HG03565 (cell line): ENCODE results near the gene USP7.

Experiments used
- ATAC-seq: cut with Tn5 transposase; IDR thresholded peaks from one replicate; pipeline ENCODE4 v1.9.1; 2021; ENCODE audit warnings: mild to moderate bottlenecking, moderate library complexity; ENCODE audit not compliant: unreplicated experiment

Gene USP7

DNA sequence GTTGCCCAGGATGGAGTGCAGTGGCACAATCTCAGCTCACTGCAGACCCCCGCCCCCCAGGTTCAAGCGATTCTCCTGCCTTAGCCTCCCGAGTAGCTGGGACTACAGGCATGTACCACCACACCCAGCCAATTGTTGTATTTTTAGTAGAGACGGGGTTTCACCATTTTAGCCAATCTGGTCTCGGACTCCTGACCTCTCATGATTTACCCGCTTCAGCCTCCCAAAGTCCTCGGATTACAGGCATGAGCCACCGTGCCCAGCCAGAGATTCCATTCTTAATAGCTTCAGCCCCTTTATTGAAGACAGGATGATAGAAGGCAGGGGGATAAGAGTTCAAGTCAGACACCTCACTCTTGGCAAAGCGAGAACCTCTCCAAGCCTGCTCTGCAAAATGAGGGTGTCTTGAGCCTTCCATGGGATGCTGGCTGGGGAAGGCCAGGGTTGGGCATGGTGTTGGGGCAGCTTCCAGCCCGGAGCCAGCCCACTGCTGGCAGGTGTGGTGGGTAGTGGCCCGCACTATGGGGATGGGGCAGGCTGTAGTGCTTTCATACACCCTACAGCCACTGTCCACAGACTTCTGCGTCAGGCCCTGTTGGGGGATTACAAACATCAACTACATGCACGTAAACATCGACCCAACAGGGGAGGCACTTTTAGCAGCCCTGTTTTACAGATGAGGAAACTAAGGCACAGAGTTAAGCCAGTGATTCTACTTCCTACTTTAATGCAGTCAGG, 98.4 kb downstream of the USP7 start:
- ATAC-seq: no peak

DNA sequence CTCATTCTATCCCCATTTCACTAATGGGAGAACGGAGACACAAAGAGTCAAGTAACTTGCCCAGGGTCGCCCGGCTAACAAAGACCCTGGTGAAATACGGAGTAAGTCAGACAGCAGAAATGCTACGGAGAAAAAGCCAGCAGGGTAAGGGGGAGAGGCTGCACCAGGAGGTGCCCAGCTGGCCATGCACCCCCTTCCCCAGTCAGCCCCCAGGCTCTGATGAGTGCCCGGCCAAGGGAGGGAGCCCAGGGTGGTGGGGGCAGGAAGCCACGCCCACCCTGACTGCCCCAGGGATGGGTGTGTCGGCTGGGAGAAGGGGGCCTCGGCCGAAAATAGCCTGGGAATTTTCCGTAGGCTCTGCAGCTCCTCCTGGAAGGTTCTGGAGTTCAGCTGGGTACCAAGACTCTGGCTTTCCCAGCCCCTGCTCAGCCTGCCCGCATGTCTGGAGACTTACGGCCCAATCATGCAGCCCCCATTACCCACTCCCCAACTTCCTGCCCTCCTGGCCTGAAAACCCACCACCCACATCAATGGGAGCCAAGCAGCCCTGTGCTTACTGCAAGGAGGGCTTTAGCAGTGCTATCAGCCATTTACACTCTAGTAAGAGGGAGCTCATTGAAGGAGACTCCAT, 99.1 kb downstream of the USP7 start:
- ATAC-seq: no peak

DNA sequence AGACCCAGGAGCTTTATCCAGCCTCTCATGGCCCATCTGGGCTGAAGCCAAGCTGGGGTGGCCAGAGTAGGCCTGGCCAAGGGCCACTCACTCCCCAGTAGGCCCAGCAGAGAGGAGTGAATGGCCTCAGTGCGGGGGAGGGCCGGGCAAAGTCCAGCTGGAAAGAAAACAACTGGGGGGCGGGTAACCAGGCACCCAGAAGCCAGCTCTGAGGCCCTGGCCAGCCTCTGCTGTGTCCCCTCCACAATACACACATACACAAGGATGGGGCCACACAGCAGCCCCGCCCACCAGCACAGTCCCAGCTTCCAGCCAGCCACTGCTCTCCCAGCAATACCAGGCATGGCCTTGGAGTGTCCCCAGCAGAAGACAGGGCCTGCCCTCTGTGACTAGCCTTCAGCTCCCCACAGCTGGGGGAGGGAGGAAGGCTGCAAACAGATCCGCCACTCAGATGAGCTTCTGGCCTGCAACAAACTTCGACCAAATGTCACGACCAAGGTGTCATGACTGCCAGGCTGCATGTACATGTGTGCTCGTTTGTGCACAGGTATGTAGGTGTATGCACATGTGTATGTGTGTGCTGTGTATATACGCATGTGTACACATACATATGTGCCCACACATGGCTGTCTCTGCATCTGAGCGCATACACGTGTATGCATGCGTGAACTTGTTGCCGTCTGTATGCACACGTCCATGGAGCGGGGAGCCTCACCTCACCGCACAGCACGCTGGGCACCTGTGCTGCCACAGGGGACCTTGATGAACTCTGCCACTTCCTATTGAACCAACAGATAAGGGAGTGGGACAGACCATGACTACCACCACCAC, 99.9 kb downstream of the USP7 start:
- no peak for ATAC-seq

DNA sequence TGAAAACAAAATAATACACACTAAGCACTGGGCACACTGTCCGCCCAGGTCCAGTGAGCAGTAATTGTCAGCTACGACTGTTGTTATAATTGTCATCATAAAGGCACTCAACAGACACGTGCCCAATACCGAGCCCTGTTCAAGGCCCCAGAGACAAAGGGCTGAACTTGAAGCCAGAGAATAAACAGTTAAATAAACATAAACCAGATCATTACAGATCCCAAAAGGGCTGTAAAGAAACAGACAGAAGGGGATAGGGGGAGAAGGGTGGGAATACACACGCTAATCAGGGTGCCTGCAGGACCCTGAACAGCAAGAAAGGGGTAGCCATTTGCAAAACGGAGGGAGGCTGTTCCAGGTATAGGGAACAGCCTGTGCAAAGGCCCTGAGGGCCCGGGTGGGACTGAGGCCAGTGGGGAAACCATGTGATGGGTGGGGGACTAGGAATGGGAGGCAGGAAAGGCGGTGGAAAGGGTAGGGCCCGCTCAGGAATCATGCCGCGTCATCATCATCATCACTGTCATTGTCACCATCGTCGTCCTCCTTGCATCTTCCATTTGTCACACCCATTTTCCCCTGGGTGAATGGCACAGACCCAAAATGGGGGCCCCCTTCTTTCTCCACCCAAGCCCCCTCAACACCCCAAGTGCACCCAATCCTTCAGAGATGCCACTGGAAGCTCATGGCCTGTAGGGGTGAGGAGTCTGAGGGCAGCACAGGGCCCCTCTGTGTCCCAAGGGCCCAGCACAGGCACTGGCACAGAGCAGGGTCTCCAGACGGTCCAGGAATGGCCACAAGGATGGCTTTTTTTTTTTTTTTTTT, 101.2 kb downstream of the USP7 start:
- no peak for ATAC-seq

DNA sequence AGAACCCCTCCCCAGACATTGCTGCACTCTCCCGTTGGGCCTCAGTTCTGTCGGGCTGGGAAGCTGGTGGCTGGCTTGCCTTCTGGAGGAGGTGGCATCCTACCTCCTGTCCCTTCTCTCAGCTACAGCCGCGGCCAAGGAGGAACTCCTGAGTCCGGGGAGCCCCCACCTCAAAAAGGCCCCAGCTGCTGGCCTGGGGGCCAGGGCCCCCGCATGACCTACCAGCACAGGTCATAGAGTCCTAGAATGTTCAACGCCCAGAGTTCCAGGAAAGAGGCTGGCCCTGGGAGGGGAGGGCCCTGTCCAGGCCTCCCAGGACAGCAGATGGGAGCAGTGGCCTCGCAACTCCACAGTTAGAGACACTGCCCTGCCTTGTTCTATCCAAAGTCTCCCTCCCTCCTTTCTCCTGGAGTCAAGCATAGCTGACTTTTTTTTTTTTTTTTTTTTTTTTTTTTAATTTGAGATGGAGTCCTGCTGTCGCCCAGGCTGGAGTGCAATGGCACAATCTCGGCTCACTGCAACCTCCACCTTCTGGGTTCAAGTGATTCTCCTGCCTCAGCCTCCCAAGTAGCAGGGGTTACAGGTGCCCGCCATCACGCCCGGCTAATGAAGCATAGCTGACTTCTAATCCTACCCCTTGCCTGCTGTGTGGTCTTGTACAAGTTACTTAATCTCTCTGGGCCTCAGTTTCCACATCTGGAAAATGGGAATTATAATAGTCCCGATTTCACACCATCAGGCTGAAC, 102.0 kb downstream of the USP7 start:
- ATAC-seq: no peak

DNA sequence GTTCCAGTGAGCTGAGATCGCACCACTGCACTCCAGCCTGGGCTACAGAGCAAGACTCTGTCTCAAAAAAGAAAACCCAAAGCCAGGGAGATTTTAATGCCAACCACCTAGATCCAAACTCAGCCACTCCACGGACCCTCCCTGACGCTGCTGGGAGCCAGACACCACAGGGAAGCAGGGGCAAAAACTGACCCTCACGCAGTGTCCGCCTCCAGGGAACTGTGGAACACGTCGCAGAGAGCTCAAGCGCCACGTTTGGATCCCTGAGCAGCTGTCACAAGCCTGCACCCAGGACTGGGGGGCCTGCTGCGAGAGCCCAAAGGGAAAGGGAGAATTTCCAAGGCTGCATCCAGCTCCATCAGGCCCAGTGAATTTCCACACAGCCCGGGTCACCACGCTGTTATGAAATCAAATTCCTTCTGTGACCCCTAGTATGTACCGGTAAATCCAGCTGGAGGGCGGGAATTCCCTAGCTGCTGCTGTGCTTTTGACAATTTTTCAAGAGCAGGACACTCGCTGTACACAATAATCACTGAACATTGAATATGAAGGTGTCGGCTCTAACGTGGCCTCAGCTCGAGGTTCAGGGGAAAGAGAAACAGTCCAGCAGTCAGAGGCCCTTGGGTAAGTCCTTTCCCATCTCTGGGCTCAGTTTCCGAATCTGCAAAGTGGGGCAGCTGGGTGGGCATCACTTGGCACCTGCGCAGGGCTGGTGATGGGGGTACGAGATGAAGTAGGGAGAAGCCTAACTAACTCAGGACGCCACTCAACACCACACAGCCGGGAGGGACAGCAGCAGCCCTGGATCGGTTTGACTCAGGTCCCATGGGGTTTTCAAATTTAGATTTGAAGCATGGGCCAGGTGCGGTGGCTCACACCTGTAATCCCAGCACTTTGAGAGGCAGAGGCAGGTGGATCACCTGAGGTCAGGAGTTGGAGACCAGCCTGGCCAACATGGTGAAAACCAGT, 103.5 kb downstream of the USP7 start:
- no peak for ATAC-seq

DNA sequence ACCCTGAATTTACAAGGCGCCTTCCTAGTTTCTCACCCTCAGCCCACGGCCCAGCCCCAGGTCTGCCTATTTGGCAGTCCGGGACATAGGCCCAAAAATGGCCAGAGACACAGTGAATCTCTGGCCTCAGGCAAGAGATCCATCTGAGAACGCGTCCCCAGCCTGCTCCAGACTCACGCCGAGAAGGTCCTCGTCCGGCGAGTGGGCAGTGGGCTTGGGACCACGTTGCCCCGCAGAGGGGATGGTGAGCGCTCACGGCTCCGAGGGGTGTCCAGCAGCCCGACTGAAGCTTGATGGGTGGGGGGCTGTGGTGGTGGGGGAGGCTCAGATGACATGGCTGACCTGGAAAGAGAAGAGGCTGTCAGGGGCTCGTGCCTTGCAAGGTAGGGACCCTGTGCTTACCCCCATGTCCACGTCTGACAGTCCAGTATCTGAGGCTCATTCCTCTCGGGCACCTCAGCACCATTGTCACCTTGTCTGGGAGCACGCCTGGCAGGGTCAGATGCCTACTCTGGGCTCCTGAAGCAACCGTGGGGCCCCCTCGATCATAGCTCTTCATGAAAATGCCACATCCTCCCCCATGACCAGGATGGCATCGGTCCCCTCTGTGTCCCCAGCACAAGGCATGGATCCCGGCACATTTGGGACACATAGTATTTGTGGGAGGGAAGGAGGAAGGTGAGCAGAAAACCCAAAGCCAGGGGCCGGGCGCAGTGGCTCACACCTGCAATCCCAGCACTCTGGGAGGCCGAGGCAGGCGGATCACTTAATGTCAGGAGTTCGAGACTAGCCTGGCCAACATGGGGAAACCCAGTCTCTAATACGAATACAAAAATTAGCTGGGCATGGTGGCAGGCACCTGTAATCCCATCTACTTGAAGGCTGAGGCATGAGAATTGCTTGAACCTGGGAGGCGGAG, 104.5 kb downstream of the USP7 start:
- ATAC-seq: no peak

DNA sequence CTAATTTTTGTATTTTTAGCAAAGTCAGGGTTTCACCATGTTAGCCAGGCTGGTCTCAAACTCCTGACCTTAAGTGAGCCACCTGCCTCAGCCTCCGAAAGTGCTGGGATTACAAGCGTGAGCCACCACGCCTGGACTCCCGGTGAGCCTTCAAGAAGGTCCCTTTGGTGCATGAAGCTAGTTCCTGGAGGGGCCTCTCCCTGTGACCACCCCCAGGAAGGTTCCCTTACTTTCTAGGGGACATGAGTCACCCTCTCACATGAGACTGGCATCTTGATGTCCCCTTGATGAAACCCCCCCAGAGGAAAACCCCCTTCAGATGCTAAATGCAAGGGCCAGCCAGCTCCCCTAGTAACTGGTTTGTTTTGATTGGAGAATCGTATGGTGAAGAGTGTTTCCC, 107.7 kb downstream of the USP7 start:
- ATAC-seq: no peak

DNA sequence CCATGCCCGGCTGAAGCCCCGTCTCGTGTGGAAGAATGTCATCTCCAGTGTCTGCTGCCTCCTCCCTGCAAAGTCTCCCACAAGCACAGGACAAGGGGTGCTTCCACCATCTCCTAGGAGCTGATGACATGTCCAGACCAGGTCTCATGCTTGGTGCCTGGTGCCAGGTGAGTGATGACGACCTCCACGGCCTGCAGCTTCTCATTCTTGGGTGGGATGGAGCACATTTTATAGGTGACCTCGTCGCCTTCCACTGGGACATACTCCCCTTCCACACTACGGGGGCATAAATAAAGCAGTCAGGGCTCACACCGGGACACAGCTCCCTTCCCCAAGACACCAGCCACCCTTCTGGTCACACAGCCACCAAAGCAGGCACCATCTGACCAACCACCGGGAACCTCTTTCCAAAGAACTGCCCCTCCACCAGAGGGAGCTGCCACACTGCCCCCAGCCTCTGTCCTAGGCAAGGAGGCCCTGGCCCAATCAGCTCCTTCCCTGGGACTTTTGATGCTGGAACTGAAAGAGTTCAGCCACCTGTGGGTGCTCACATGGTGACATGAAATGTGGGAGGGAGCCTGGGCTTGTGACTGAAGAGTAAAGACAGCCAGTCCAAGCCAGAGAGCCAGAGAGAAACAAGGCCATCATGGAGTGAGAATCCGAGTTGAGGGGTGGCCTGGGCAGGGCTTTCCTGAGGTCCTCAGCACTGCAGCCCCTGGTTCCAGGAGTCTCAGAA, 108.5 kb downstream of the USP7 start:
- ATAC-seq: no peak

DNA sequence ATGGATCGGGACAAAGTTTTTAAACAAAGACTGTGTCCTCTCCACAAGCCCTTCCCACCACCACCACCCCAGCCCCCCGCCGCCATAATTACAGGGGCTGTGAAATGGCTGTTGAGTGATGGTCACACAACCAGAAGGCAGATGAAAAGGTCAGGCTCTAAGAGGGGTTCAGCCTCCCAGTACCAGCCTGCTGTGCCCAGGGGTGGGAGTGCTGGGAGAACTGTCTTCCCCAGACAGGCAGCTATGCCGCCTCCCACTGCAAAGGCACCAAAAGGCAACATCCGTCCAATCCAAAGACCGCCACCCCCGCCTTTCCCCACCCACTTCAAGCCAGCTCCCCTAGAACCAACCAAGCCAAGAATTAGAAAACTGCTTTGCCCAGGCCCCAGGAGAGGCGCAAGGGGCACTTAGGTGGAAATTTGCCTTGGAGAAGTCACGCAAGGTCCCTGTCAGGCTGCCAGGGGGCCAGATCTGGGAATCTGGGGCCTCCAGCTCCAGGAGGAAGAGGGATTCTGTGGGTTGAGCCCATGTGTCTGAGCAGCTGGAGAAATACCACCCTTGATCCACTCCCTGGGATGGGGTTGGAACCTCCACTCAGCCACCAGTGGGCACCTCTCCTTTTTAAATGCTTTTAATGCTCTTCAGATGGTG, 109.3 kb downstream of the USP7 start:
- ATAC-seq: no peak

DNA sequence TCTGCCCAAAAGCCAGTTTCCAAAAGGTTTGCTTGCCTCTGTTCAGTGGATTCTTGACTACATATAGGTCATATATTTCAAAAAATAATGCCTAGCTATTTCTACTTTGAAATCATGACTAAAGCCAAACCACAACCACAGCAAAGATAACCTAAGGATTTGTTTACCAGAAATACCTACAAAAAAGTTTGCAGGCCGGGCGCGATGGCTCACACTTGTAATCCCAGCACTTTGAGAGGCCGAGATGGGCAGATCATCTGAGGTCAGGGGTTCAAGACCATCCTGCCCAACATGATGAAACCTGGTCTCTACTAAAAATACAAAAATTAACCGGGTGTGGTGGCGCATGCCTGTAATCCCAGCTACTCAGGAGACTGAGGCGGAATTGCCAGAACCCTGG, 110.1 kb downstream of the USP7 start:
- no peak for ATAC-seq

DNA sequence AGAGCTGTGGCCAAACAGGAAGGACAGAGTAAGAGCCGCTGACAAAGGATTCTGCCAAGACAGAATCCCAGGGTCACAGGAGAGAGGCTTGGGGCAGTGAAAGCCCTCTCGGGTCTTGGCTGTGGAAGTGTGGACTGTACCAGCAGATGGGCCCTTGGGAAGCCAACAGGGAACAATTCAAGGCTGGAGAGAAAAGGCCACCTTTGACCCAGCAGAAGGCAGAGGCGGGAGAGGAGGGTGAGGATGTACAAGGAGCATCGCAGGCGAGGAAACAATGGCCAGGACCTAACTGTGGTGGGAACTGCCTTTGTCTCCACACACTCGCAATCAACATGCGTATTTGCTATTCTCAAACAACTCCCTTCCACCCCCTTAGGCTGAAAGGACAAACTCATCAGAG, 110.6 kb downstream of the USP7 start:
- no peak for ATAC-seq

DNA sequence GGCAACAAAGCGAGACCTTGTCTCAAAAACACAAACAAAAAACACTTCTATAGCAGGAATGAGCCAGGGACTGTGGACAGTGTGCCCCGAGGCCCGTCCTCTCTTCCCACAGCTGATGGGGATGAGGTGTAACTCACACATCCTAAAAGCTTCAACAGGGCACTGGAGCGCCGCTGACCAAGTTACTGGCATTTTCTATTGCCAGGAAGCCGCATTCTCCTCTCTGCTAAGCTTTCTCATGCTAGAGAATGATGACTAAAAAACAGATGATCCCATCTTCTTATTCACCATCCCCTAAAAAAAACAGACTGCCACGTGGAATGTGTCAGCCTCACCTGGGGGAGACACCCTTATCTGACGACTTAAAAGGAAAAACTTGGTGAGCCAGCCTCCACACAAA, 111.2 kb downstream of the USP7 start:
- ATAC-seq: no peak

DNA sequence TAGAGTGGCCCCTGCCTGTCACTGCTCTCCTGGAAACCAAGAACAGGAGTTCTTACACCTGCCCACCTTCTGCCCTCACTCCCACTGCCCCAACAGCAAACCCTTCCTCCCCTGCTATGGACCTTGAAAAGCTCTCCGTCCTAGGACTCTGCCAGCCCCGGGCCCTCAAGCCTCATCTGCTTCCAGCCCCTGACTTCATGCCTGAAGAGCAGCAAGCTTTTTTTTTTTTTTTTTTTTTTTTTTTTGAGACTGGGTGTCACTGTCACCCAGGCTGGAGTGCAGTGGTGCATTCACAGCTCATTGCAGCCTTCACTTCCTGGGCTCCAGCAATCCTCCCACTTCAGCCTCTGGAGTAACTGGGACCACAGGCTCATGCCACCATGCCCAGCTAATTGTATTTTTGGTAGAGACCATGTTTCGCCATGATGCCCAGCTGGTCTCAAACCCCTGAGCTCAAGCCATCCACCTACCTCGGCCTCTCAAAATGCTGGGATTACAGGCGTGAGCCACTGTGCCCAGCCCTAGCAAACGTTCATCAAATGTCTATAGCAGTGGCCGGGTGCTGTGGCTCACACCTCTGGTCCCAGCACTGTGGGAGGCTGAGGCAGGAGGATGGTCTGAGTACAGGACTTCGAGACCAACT, 111.8 kb downstream of the USP7 start:
- no peak for ATAC-seq

DNA sequence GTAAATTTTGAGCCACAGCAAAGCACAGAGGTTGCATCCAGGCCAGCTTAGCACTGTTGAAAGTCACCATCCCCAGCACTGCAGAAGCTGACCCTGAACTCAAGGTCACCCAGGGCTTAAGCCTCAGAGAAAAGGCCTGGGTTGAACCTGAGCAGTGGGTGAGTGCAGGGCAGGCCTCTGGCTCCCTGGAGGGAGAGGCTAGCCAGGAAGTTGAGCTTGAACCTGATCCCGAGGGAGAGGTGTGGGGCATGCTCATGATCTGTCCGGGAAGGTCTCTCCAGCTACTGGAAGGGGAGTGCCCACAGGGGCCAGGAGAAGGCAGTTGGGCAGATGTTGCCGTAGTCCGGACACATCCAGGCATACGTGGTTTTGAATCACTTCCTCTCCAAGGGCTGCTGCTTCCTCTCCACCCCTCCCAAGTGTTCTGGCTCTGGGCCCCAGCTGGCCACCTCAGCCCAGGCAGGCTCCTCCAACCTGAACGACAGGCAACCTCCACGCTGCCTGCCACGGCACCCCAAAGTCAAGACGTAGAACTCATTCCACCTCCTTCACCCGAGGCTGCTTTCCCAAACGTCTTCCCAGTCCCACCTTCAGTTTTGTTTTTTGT, 113.3 kb downstream of the USP7 start:
- ATAC-seq: no peak

DNA sequence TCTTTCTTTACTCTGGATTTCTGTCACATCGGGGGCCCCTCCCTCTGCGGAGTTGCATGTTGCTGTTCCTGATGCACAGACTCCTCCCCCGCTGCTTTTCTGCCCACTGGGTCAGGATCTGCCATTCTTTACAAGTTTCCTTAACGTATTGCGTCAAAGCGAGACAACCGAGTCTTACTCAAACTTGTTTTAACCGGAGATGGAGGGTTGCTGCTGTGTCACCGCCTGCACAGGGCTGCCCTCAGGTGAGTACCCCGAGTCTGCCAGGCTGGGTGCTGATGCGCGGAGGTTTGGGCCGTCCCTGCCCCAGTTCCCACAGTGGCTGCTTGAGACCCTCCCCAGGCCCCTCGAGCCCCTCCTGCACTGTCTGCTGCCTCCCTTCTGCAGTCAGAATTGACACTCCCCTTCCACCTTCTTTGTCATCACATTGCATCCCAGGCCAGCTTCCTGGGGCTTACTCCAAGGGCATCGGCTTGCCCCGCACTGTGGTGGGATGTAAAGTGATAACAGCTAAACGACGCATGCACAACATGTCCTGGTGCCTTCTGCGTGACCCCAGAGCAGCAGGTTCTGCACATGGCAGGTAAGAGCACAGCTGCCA, 114.2 kb downstream of the USP7 start:
- no peak for ATAC-seq
